Endometrium (tissue), 2 donors: ENCODE measurements around the gene CLPX.
"Not testable (repeated sequence)": the region's sequence is repeated elsewhere in the genome, so short reads cannot be mapped to it uniquely, and the experiment has no call there.

Source experiments
- FAIRE-seq: peaks from 2 replicates; lab custom pipeline; 2012; peaks lifted over from hg19 to GRCh38; lab: Jason Lieb, UNC
- donor health status: control.
- donor health status: control.

CLPX gene

DNA sequence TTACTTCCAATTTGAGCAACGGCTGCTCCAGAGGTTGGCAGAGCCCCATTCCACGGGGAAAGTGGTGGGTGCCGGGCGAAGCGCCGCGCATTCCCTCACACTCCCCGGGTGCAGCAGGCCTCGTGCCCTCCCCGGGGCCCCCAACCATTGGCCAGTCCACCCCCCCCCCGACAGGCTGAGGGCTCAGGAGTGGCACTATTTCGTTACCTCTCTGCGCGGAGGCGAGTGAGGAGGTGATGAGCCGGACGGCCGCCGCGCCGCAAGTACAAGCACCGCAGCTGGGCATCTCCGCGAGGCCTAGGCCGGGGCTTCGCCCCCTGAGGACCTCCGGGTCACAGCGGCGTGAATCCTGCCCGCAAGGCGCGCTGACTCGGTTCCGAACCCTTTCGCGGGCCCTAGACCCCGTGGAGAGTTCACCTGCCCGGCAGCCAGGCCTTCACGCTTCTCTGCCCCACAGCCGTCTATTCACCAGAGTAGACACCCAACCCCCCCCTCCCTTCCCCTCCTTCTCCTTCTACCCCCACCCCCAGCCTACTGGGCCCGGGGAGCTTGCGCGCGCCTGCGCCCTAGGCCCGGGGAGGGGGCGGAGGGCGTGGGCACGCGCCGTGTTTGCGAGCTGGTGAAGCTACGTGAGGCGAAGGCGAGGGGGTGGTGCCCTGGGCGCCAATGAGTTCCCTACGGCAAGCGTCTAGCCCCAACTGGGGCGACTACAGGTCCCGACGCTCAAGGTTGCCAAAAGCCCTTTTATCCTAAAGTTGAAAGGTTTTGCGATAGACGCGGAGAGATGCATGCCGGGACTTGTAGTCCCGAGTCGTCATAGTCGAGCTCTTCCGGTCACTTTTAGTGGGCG, at the start of gene CLPX:
Gene CLPX (minus strand): TSS at position 475 of the 850 bp plus-strand sequence. CDS start 189 bp downstream, at position 286.
- FAIRE-seq = no peak

- FAIRE-seq = peak; percentile 65
Observed at GRCh38 chr15:65233696-65234095, 48.6 kb upstream of the CLPX start.

DNA sequence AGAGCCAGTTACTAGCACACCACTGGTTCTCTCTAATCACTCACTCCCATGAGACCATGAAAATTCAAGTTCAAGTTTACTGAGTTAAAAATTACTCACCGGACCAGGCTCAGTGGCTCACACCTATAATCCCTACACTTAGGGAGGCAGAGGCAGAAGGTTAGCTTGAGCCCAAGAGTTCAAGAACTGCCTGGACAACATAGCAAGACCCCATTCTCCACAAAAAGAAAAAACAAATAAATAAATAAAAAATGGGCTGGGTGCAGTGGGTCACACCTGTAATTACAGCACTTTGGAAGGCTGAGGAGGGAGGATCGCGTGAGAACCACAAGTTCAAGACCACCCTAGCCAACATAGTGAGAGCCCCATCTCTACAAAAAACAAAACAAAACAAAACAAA, 47.4 kb upstream of the CLPX start:
- FAIRE-seq = no peak

GRCh38 chr15:65231306-65231705, 46.2 kb upstream of the CLPX start:
- FAIRE-seq = no peak

DNA sequence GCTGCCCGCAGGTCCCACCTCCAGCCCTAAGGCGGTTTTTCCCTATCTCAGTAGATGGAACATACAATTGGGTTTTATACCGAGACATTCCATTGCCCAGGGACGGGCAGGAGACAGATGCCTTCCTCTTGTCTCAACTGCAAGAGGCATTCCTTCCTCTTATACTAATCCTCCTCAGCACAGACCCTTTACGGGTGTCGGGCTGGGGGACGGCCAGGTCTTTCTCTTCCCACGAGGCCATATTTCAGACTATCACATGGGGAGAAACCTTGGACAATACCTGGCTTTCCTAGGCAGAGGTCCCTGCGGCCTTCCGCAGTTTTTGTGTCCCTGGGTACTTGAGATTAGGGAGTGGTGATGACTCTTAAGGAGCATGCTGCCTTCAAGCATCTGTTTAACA, 41.8 kb upstream of the CLPX start:
- FAIRE-seq = not testable (repeated sequence)

GRCh38 chr15:65226221-65226620, 41.1 kb upstream of the CLPX start:
- FAIRE-seq = no peak

DNA sequence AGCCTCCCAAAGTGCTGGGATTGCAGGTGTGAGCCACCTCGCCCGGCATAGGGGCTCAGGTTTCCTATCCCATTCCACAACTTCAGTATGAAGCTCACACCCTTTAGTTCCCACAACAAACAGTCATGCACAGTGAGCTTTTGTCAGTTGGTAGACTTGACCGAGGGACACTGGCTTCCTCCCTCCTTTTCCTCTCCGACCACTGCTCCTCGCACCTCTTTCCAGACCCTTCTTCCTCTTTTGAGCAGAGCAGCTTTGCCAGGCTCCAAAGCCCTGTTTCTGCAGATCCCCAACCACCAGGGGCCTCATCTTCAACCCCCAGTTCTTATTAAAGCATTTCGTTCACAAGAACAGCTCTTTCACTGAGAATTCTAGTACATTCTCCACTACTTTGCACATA, 38.9 kb upstream of the CLPX start:
- no peak for FAIRE-seq

- no peak for FAIRE-seq
Observed at GRCh38 chr15:65222891-65223290, 37.7 kb upstream of the CLPX start.

DNA sequence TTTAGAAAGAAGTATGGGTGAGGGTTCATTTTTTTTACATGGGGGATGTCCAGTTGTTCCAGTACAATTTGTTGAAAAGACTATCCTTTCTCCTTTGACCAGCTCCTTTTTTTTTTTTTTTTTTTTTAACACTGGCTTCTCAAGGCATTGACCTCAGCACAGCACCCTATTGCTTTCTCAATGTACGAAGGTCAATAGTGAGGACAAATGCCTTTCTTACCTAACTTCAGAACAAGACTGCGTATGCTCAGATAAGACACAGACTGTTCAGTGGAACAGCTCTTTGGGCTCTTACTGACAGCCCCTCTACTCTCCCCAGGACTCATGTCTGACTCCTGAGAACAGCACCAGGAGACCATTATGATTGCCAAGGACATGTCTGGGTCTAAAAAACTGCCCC, 36.6 kb upstream of the CLPX start:
- no peak for FAIRE-seq

DNA sequence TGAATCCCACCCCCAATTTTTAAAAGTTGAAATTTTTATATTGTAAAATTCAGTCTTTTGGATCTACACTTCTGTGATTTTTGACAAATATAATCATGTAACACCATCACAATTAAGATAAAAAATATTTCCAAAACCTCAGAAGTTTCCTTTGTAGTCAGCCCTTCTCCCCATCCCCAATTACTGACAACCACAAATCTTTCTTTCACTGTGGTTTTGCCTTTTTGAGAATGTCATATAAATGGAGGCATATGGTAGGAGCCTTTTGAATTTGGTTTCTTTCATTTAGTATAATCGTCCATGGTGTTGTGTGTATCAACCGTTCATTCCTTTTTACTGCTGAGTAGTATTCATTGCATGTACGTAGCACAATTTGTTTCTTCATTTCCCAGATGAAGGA, 34.0 kb upstream of the CLPX start:
- FAIRE-seq = no peak

DNA sequence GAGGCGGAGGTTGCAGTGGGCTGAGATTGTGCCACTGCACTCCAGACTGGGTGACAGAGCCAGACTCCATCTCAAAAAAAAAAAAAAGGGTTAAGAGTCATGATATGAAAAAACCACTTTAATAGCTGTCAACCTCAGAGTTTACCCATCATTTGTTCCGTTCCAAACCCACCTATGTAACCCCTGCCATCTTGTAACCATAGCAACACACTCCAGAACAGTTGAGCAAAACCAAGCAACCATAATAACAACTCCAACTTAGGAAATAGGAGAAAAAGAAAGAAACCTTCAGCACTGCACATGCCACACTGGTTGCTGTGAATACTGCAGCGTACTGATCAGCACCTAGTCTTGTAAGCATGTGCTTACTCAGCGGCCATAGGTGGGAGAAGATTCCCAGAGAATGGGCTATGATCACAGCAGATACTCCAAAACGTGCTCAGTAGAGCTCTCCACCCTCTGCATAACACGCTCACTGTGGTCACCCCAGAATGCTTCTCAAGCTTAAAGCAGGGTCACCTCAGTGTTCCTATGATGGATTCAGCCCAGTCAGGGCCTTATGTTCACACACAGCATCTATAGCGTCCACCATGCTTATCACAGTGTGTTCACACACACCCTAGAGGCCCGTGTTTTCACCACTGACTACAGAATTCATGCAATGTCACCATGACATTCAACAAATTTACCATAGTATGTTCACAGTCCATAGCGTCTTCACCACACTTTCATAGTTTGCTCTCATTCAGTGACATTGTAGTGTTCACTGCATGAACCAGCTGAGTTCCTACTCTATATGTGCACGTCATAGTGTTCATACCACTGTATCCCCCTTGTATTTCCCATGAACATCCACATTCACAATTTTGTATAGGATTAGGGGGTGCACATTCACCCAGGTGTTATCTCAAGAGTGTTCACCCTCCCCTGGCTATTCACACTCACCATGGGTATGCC, 32.7 kb upstream of the CLPX start:
- no peak for FAIRE-seq

DNA sequence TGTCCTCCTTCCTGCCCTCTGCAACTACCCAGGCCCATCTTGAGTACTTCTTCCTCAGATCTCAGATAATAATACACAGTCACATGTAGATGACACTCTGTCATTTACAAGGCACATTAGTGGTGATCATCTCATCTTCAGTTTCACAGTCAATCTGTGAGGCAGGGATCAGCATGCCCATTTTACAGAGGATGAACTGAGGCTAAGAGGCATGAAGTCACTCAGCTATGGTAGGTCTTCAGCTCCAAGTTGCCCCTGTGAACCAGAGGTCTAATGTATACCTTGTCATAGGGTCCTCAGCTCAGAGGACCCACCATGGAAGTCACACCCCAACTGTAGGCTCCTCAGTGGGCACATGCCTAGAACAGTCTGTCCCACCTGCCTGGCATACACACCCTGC, 30.4 kb upstream of the CLPX start:
- no peak for FAIRE-seq

DNA sequence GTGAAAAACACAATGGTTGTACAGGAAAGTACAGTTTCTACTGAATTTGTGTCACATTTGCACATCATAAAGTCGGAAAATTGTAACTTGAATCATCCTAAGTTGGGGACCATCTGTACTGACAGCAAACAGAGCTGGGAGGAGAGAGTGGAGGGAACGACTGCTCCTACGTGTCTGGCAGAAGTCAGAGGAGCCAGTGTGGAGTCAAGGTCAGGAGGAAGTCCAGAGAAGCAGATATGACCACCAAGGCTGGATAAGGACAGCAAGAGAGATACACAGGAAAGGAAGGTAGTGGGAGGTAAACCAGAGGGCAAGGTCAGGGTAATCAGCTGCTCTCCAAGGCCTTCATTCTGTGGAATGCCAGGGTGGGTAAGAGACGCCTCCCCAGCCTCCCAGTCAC, 28.9 kb upstream of the CLPX start:
- no peak for FAIRE-seq

GRCh38 chr15:65213241-65213640, 28.1 kb upstream of the CLPX start:
- no peak for FAIRE-seq

GRCh38 chr15:65212097-65212496, 27.0 kb upstream of the CLPX start:
- no peak for FAIRE-seq

- no peak for FAIRE-seq
Observed at GRCh38 chr15:65211482-65211982, 26.4 kb upstream of the CLPX start.

GRCh38 chr15:65210770-65211481, 25.8 kb upstream of the CLPX start, which contains the start of gene CILP:
CILP (minus strand) TSS chr15:65211473; CDS start chr15:65209755, 1,718 bp downstream.
- no peak for FAIRE-seq

DNA sequence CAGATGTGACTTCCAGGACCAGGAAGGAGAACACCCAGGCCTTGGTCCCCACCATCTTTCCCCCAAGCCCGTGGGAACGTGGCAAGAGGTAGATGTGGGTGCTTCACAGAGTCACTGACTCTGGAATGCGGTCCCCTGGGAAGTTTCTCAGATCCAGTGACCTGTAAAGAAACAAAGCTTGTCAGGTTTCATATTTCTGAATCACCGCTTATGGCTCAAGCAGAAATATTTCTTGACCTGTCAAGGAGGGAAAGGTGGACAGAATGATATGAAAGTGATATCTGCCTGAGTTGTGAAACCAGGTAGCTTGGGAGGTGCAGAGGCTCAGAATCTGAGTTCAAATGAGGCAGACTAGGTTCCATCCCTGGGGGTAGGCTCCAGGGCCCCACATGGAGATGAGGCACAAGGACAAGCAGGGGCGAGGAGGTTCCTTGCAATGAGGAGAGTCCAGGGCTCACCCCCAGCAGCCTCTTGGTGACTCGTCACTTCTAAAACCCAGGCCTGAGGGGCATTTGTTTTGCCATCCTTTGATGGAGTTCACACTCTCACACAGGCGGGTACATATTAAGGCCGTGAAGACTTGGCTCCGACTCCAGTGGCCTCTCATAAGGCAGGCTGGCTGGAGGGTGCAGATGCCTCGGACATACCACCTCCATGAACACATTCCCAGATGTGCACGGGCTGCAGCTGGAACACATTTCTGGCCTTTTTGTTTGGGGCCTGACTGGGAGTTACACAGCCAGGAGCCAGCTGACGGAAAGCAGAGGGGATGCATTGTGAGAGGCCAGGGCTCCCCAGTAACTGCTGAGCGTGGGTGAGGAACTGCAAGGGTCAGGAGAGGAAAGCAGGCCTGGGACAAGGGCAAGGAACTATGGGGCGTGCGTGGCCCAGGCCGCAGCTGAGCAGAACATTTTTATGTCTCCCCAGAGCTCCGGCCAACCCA, 24.8 kb upstream of the CLPX start:
- no peak for FAIRE-seq

DNA sequence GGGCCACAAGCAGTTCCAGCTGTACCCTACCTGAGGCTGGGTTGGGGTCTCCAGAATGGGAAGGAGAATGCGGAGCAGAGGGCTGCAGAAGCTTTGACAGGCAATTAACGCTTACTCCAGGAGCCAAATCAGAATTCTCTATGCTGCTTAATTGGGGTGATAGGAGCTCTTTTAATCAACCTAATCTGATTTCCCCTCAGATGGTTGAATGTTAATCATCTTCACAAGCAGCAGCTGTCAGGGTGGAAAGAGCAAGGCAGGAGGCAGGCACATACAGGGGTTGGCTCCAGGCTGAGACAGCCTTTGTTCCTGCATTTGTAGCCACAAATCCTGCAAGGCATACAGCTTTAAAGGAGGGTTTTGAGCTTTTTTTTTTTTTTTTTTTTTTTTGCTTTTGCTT, 23.5 kb upstream of the CLPX start:
- FAIRE-seq = no peak

DNA sequence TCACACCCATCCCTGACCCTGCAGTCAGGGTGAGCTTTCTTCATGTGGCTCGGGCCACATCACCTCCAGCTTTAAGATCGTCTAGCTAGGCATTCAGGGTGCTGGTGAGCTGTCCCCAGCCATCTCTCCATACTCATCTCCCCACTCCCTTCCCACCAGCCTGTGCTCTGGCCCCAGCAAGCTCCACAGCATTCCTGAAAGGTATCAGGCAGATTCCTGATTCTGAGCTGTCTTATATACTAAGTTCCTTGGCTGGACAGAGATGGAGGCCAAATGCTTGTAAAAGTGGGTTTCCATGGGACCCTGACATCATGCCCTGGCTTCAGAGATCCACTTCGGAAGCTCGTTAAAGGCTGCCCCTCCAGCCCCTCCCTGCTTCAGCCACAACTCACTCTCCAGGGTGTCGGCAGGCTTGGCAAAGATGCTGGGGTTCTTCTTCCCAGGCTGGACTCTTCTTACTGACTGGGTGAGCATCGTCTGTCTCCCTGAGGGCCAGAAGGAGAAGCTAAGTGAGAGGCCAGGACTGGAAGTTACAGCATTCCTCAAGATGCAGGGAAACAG, 22.2 kb upstream of the CLPX start:
- FAIRE-seq = no peak

DNA sequence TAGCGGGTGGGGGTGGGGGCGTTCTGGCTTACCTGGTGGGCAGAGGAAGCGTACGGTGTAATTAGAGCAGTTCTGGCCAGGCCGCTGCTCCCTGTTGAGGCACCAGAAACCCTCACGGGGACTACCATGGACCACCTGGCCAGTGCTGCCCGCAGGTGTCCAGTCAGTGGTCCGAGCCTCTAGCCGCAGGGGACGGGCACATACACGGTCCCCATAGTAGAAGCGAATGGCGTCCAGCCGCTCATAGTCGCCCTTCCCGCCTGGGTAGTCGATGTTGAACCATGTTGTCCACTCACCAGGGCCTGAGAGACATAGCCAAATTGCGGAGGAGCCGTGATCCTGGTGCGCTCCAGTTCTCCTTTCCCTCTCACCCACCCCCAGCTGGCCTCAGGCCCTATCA, 21.6 kb upstream of the CLPX start:
- no peak for FAIRE-seq
